BE2C (cell line): ENCODE data around the gene PROSER3.

ENCODE experiments used
- DNase-seq: peaks from one replicate; pipeline ENCODE4 v3.0.0-alpha.2; 2020
- H3K27me3 ChIP-seq: fragments of 250-450 bp; sonication (Bioruptor Pico); 2 replicates; pipeline ENCODE4 v1.5.1; 2020; ENCODE audit warnings: mild to moderate bottlenecking
- H3K36me3 ChIP-seq: fragments of 250-450 bp; sonication (Bioruptor Pico); 2 replicates; pipeline ENCODE4 v1.5.1; 2020; ENCODE audit warnings: mild to moderate bottlenecking
- H3K4me1 ChIP-seq: fragments of 250-450 bp; sonication (Bioruptor Pico); 2 replicates; pipeline ENCODE4 v1.5.1; 2020
- H3K4me3 ChIP-seq: 2 replicates; pipeline ENCODE4 v1.5.1; 2011; ENCODE audit warnings: low read depth, low read length
- H3K9me3 ChIP-seq: fragments of 250-450 bp; sonication (Bioruptor Pico); 2 replicates; pipeline ENCODE4 v1.5.1; 2020
- TF ChIP-seq, protein P1 (sequence below): IDR thresholded peaks from 2 replicates; pipeline ENCODE4 v1.5.1; 2012; ENCODE audit warnings: mild to moderate bottlenecking, low read depth, low read length

PROSER3 gene

DNA sequence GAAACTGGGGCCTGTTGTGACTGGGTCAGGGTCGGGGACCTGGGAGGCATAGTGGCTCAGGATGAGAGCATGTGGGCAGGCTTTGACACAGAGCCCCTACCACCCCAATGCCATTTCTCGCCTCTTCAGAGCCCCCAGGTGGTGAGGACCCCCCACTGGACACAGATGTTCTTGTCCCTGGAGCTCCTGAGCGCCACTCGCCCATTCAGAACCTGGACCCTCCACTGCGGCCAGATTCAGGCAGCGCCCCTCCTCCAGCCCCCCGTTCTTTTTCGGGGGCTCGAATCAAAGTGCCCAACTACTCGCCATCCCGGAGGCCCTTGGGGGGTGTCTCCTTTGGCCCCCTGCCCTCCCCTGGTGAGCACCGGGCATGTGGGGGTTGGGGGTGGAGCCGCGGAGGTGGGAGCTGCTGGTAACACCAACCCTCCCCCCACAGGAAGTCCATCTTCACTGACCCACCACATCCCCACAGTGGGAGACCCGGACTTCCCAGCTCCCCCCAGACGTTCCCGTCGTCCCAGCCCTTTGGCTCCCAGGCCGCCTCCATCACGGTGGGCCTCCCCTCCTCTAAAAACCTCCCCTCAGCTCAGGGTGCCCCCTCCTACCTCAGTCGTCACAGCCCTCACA is 26.1 kb upstream of the PROSER3 start:
- Histone ChIP-seq H3K4me1 (no peaks in the 10 kb centered on the region), H3K27me3 (no peaks in the 10 kb centered on the region), H3K36me3 (peaks cover 89% of the 10 kb centered on the region)

DNA sequence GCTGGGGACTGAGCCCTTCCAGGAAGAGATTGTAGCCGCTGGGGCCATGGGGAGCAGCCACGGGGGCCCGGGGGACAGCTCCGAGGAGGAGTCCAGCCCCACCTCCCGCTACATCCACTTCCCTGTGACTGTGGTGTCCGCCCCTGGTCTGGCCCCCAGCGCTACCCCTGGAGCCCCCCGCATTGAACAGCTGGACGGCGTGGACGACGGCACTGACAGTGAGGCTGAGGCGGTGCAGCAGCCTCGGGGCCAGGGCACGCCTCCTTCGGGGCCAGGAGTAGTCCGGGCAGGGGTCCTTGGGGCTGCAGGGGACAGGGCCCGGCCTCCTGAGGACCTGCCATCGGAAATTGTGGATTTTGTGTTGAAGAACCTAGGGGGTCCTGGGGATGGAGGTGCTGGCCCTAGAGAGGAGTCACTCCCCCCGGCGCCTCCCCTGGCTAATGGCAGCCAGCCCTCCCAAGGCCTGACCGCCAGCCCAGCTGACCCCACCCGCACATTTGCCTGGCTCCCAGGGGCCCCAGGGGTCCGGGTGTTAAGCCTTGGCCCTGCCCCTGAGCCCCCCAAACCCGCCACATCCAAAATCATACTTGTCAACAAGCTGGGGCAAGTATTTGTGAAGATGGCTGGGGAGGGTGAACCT is 25.3 kb upstream of the PROSER3 start:
- TF ChIP-seq, protein P1, sequence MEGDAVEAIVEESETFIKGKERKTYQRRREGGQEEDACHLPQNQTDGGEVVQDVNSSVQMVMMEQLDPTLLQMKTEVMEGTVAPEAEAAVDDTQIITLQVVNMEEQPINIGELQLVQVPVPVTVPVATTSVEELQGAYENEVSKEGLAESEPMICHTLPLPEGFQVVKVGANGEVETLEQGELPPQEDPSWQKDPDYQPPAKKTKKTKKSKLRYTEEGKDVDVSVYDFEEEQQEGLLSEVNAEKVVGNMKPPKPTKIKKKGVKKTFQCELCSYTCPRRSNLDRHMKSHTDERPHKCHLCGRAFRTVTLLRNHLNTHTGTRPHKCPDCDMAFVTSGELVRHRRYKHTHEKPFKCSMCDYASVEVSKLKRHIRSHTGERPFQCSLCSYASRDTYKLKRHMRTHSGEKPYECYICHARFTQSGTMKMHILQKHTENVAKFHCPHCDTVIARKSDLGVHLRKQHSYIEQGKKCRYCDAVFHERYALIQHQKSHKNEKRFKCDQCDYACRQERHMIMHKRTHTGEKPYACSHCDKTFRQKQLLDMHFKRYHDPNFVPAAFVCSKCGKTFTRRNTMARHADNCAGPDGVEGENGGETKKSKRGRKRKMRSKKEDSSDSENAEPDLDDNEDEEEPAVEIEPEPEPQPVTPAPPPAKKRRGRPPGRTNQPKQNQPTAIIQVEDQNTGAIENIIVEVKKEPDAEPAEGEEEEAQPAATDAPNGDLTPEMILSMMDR, result no peak
- peaks cover 90% of the 10 kb centered on the region for H3K36me3 ChIP-seq

More for the DNA sequence above, 26.1 kb upstream of the PROSER3 start:
- H3K4me3 ChIP-seq, result no peak overlapping the region
- no peaks in the 10 kb centered on the region for H3K9me3 ChIP-seq
- DNase-seq, result no peak
- TF ChIP-seq, protein P1, result no peak

GRCh38 chr19:35733180-35734125 is 24.5 kb upstream of the PROSER3 start:
- Histone ChIP-seq H3K36me3 (peaks cover 90% of the 10 kb centered on the region), H3K9me3 (no peaks in the 10 kb centered on the region), H3K4me3 (no peak overlapping the region), H3K27me3 (no peaks in the 10 kb centered on the region), H3K4me1 (no peaks in the 10 kb centered on the region)
- TF ChIP-seq, protein P1, result no peak
- DNase-seq, result no peak

More for the DNA sequence above, 25.3 kb upstream of the PROSER3 start:
- Histone ChIP-seq H3K9me3 (no peaks in the 10 kb centered on the region), H3K4me1 (no peaks in the 10 kb centered on the region), H3K27me3 (no peaks in the 10 kb centered on the region), H3K4me3 (no peak overlapping the region)
- DNase-seq, result no peak

DNA sequence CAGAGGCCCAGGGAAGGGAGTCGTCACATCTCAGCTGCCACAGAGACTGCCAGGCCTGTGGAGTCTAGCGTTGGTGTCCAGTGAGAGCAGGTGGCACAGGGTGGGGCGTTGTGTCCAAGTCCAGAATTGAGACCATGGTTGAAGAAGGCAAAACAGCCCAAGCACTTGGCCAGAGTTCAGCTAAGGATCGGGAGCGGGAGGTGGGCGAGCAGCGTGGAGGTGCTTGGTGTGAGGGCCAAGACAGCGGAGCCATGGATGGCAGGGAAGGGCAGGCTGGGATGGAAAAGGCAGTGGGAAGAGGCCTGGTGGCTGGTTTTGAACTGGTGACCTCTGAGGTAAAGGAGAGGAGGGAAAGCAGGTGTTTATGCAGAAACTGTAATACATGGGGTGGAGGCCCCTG is 23.7 kb upstream of the PROSER3 start:
- H3K27me3 ChIP-seq, result no peaks in the 10 kb centered on the region
- no peak overlapping the region for H3K4me3 ChIP-seq
- H3K4me1 ChIP-seq, result no peaks in the 10 kb centered on the region
- H3K36me3 ChIP-seq, result peaks cover 82% of the 10 kb centered on the region
- TF ChIP-seq, protein P1, result no peak
- no peaks in the 10 kb centered on the region for H3K9me3 ChIP-seq
- no peak for DNase-seq

DNA sequence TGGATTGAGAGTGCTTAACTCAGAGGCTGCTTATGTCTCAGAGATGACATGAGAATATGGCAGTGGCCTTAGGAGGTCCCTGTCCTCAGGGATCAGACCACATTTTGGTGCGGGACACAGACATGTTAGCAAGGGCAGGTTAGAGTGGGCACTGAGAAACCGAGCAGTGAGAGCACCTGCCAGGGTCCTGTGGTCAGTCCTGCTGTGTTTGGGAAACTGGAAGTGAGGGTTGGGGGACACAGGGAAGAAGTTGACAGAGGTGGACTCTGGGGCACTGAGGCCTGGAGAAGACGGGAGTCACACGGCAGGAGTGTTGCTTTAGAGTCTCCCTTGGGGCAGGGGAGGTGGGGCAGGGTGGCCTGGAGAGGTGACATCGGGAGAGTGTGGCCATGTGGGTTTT is 23.1 kb upstream of the PROSER3 start:
- H3K36me3 ChIP-seq, result peaks cover 76% of the 10 kb centered on the region

More for the DNA sequence above, 23.1 kb upstream of the PROSER3 start:
- TF ChIP-seq, protein P1, result no peak
- Histone ChIP-seq H3K9me3 (no peaks in the 10 kb centered on the region), H3K27me3 (no peaks in the 10 kb centered on the region), H3K4me1 (no peaks in the 10 kb centered on the region), H3K4me3 (no peak overlapping the region)
- DNase-seq, result no peak
